Suprapubic skin (tissue), 4 donors: Measurements from ENCODE around the gene NREP. TPM values are rescaled to one million over a fixed set of nuclear protein-coding genes. Genes with fewer than 3 reads are reported as not detected.

Experiments used
- DNase-seq, 2 donors: peaks; one replicate each; pipeline ENCODE4 v3.0.0-alpha.2; 2019; ENCODE audit warnings: low spot score in 2 of 2
- H3K27ac ChIP-seq: fragments of 200-600 bp; sonication (generic); one replicate; pipeline ENCODE4 v1.5.1; 2019
- H3K27me3 ChIP-seq: fragments of 200-600 bp; sonication (generic); one replicate; pipeline ENCODE4 v1.5.1; 2019
- H3K36me3 ChIP-seq: fragments of 200-600 bp; sonication (generic); one replicate; pipeline ENCODE4 v1.5.1; 2019
- H3K4me1 ChIP-seq: fragments of 200-600 bp; sonication (generic); one replicate; pipeline ENCODE4 v1.5.1; 2019
- H3K4me3 ChIP-seq: fragments of 200-600 bp; sonication (generic); one replicate; pipeline ENCODE4 v1.5.1; 2019; ENCODE audit warnings: mild to moderate bottlenecking
- H3K9me3 ChIP-seq: fragments of 200-600 bp; sonication (generic); one replicate; pipeline ENCODE4 v1.5.1; 2019
- EP300 ChIP-seq: sonication (generic); formaldehyde crosslinking; IDR thresholded peaks from one replicate; pipeline ENCODE4 v1.6.1; 2017; ENCODE audit warnings: antibody characterized with exemption
- POLR2A ChIP-seq, 2 donors: fragments of 450-650 bp; IDR thresholded peaks; one replicate each; pipeline ENCODE4 v1.6.1; 2017; ENCODE audit warnings: antibody characterized with exemption in 2 of 2, mild to moderate bottlenecking in 2 of 2, moderate library complexity in 2 of 2
- POLR2AphosphoS5 ChIP-seq, 3 donors: sonication (generic); formaldehyde crosslinking; IDR thresholded peaks; one replicate each; pipeline ENCODE4 v1.6.1; 2017; ENCODE audit warnings: antibody characterized with exemption in 3 of 3
- WGBS: methylation state at CpG from one replicate; pipeline ENCODE4 v1.1.5; 2018; 5-methylcytosine and 5-hydroxymethylcytosine counted together
- total RNA-seq, 4 donors: library from RNA; depleted of rRNA; stranded (reverse); fragments of >200 nt; gene quantifications; one replicate each; pipeline ENCODE4 v1.1.0, GENCODE V29; 2016
- TF ChIP-seq, protein P1 (sequence below), 2 donors: fragments of 200-600 bp in 1 of 2; fragments of 450-650 bp in 1 of 2; sonication (generic) in 1 of 2; IDR thresholded peaks; one replicate each; pipeline ENCODE4 v1.5.1; 2016 to 2019; ENCODE audit warnings: antibody characterized with exemption in 2 of 2, mild to moderate bottlenecking in 1 of 2, moderate library complexity in 1 of 2

NREP gene
- total RNA-seq, 4 donors from 2014 or later = 7.0 to 10.1 (median 8.3) TPM

- 82% methylated on average over 4 of the region's 4 CpGs for WGBS
- TF ChIP-seq EP300 (no peak), POLR2AphosphoS5 (IDR thresholded peaks at IDR 0.05) (no peak), POLR2A (IDR thresholded peaks at IDR 0.05) (no peak)
- TF ChIP-seq, protein P1, sequence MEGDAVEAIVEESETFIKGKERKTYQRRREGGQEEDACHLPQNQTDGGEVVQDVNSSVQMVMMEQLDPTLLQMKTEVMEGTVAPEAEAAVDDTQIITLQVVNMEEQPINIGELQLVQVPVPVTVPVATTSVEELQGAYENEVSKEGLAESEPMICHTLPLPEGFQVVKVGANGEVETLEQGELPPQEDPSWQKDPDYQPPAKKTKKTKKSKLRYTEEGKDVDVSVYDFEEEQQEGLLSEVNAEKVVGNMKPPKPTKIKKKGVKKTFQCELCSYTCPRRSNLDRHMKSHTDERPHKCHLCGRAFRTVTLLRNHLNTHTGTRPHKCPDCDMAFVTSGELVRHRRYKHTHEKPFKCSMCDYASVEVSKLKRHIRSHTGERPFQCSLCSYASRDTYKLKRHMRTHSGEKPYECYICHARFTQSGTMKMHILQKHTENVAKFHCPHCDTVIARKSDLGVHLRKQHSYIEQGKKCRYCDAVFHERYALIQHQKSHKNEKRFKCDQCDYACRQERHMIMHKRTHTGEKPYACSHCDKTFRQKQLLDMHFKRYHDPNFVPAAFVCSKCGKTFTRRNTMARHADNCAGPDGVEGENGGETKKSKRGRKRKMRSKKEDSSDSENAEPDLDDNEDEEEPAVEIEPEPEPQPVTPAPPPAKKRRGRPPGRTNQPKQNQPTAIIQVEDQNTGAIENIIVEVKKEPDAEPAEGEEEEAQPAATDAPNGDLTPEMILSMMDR (IDR thresholded peaks at IDR 0.05) = no peak
- Histone ChIP-seq H3K4me1 (peaks cover 18% of the 10 kb centered on the region), H3K9me3 (no peaks in the 10 kb centered on the region), H3K27me3 (no peaks in the 10 kb centered on the region), H3K36me3 (no peaks in the 10 kb centered on the region), H3K27ac (no peak overlapping the region), H3K4me3 (no peak overlapping the region)
- no peak for DNase-seq
These were observed 11.8 kb downstream of the NREP start for GRCh38 chr5:111745075-111745739.

GRCh38 chr5:111744455-111744854, 12.5 kb downstream of the NREP start:
- no peaks in the 10 kb centered on the region for H3K27me3 ChIP-seq
- TF ChIP-seq POLR2AphosphoS5 (IDR thresholded peaks at IDR 0.05) = no peak
- TF ChIP-seq, protein P1 (IDR thresholded peaks at IDR 0.05) = no peak
- TF ChIP-seq EP300 = no peak
- TF ChIP-seq POLR2A (IDR thresholded peaks at IDR 0.05) = no peak
- DNase-seq = no peak
- H3K4me1 ChIP-seq = peaks cover 18% of the 10 kb centered on the region
- H3K9me3 ChIP-seq = no peaks in the 10 kb centered on the region
- no peaks in the 10 kb centered on the region for H3K36me3 ChIP-seq
- H3K4me3 ChIP-seq = no peak overlapping the region
- H3K27ac ChIP-seq = no peak overlapping the region
- WGBS = 73% methylated on average over 2 of the region's 2 CpGs

GRCh38 chr5:111743988-111744387, 13.0 kb downstream of the NREP start:
- 48% methylated on average over 2 of the region's 2 CpGs for WGBS

GRCh38 chr5:111743512-111743911, 13.5 kb downstream of the NREP start:
- Histone ChIP-seq H3K36me3 (no peaks in the 10 kb centered on the region), H3K9me3 (no peaks in the 10 kb centered on the region), H3K4me3 (no peak overlapping the region), H3K4me1 (peaks cover 18% of the 10 kb centered on the region), H3K27me3 (no peaks in the 10 kb centered on the region), H3K27ac (no peak overlapping the region)
- no peak for DNase-seq
- 58% methylated on average over 2 of the region's 2 CpGs for WGBS
- TF ChIP-seq POLR2AphosphoS5 (IDR thresholded peaks at IDR 0.05) = no peak
- TF ChIP-seq, protein P1 (IDR thresholded peaks at IDR 0.05) = no peak
- TF ChIP-seq POLR2A (IDR thresholded peaks at IDR 0.05) = no peak
- TF ChIP-seq EP300 = no peak

More at GRCh38 chr5:111743988-111744387, 13.0 kb downstream of the NREP start:
- Histone ChIP-seq H3K4me1 (peaks cover 18% of the 10 kb centered on the region), H3K36me3 (no peaks in the 10 kb centered on the region), H3K9me3 (no peaks in the 10 kb centered on the region), H3K4me3 (no peak overlapping the region), H3K27me3 (no peaks in the 10 kb centered on the region), H3K27ac (no peak overlapping the region)
- no peak for DNase-seq
- TF ChIP-seq POLR2A (IDR thresholded peaks at IDR 0.05) = no peak
- no peak for TF ChIP-seq EP300
- no peak for TF ChIP-seq POLR2AphosphoS5 (IDR thresholded peaks at IDR 0.05)
- TF ChIP-seq, protein P1 (IDR thresholded peaks at IDR 0.05) = no peak

DNA sequence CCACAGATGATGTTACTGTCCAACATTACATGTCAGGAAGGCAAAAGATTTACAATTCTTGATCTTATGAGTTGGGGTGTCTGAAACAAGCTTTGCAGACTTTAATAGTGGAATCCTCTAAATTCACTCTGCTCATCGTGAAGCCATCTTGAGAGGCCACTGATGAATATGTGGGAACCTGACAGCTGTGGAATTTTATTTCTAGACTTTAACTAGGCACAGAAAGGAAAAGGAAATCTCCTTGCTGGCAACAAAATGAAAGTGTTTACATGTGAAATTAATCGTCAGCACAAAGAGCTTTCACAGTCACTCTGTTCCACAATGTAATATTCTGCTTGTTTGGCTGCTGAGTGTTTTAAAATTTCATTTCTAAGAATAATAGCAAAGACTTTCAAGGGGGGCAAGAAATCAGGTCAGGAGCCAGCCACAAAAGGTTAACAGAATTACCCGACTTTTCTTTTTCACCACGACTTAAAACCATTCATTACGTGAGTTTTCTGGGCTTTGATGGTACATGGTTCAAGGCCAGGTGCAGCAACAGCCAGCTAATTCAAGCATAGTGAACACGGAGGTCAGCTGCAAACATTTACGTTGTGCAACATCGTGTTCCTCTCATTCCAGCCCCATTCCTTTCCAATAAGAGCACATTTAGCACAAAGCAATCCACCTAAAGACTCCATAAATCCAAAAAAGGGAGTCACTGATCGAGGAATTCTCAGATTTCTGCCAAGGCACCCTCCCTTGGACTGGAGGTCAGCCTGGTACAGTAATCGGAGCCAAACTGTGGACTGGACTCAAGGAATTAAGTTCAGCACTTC, 14.6 kb downstream of the NREP start:
- Histone ChIP-seq H3K27me3 (no peaks in the 10 kb centered on the region), H3K27ac (no peak overlapping the region), H3K9me3 (no peaks in the 10 kb centered on the region), H3K4me3 (no peak overlapping the region), H3K4me1 (peaks cover 22% of the 10 kb centered on the region), H3K36me3 (no peaks in the 10 kb centered on the region)
- DNase-seq = no peak
- 41% methylated on average over 10 of the region's 10 CpGs for WGBS
- TF ChIP-seq EP300 (peak; percentile 53), POLR2AphosphoS5 (IDR thresholded peaks at IDR 0.05) (peak in 1 of 3 donors; percentile 11), POLR2A (IDR thresholded peaks at IDR 0.05) (no peak)
- TF ChIP-seq, protein P1 (IDR thresholded peaks at IDR 0.05) = no peak
